KMS-11 (cell line): ENCODE results near the gene THRB.

ENCODE experiments used
- H2AFZ ChIP-seq: fragments of 200-600 bp; sonication (generic); 2 replicates; pipeline ENCODE4 v1.6.1; 2016; ENCODE audit warnings: antibody characterized with exemption, mixed run types, low read depth
- H3K27ac ChIP-seq: fragments of 200-600 bp; sonication (generic); 2 replicates; pipeline ENCODE4 v1.6.1; 2016; ENCODE audit warnings: mild to moderate bottlenecking, mixed run types
- H3K27me3 ChIP-seq: fragments of 200-600 bp; sonication (generic); 2 replicates; pipeline ENCODE4 v1.6.1; 2017; ENCODE audit warnings: mild to moderate bottlenecking, low read depth, mixed run types, moderate library complexity; ENCODE audit not compliant: insufficient read depth
- H3K36me3 ChIP-seq: fragments of 200-600 bp; sonication (generic); 2 replicates; pipeline ENCODE4 v1.6.1; 2017; ENCODE audit warnings: mild to moderate bottlenecking, mixed run types; ENCODE audit not compliant: insufficient read depth
- H3K4me1 ChIP-seq: fragments of 200-600 bp; sonication (generic); 2 replicates; pipeline ENCODE4 v1.6.1; 2016; ENCODE audit warnings: mild to moderate bottlenecking, low read depth, mixed run types; ENCODE audit not compliant: poor library complexity, severe bottlenecking
- H3K4me2 ChIP-seq: fragments of 200-600 bp; sonication (generic); 2 replicates; pipeline ENCODE4 v1.7.0; 2016; ENCODE audit warnings: mild to moderate bottlenecking, mixed run types
- H3K4me3 ChIP-seq: fragments of 200-600 bp; sonication (generic); IDR thresholded peaks from 2 replicates; pipeline ENCODE4 v1.6.1; 2017; ENCODE audit warnings: low read depth, low read length, mixed read lengths; ENCODE audit not compliant: insufficient read depth
- H3K79me2 ChIP-seq: fragments of 200-600 bp; sonication (generic); 2 replicates; pipeline ENCODE4 v1.6.1; 2016; ENCODE audit warnings: low read depth, mixed run types; ENCODE audit not compliant: insufficient read depth
- H3K9ac ChIP-seq: fragments of 200-600 bp; sonication (generic); 2 replicates; pipeline ENCODE4 v1.6.1; 2016; ENCODE audit warnings: mild to moderate bottlenecking, mixed run types
- H4K20me1 ChIP-seq: fragments of 200-600 bp; sonication (generic); 2 replicates; pipeline ENCODE4 v1.6.1; 2016; ENCODE audit warnings: mild to moderate bottlenecking, mixed run types; ENCODE audit not compliant: insufficient read depth
- CTCF ChIP-seq: fragments of 200-600 bp; sonication (generic); conservative IDR thresholded peaks from 2 replicates; pipeline ENCODE4 v1.6.1; 2017; ENCODE audit warnings: low read depth, mild to moderate bottlenecking, antibody characterized with exemption, low read length, moderate library complexity, mixed read lengths

Gene THRB

GRCh38 chr3:24139463-24140412 is 354.9 kb downstream of the THRB start:
- H3K4me2 ChIP-seq: no peak overlapping the region
- no peaks in the 10 kb centered on the region for H3K4me1 ChIP-seq
- no peaks in the 10 kb centered on the region for H3K36me3 ChIP-seq
- H3K79me2 ChIP-seq: no peaks in the 10 kb centered on the region
- H3K9ac ChIP-seq: no peak overlapping the region
- H3K27me3 ChIP-seq: no peaks in the 10 kb centered on the region
- no peak overlapping the region for H3K4me3 ChIP-seq
- no peak for TF ChIP-seq CTCF
- no peak overlapping the region for H3K27ac ChIP-seq
- H2AFZ ChIP-seq: no peak overlapping the region
- no peaks in the 10 kb centered on the region for H4K20me1 ChIP-seq

GRCh38 chr3:24138876-24139256 is 355.8 kb downstream of the THRB start:
- Histone ChIP-seq H3K4me3 (no peak overlapping the region), H3K4me1 (no peaks in the 10 kb centered on the region), H3K27me3 (no peaks in the 10 kb centered on the region), H2AFZ (no peak overlapping the region), H3K79me2 (no peaks in the 10 kb centered on the region), H3K4me2 (no peak overlapping the region), H4K20me1 (no peaks in the 10 kb centered on the region), H3K27ac (no peak overlapping the region), H3K36me3 (no peaks in the 10 kb centered on the region), H3K9ac (no peak overlapping the region)
- no peak for TF ChIP-seq CTCF

GRCh38 chr3:24137958-24138875 is 356.4 kb downstream of the THRB start:
- no peak overlapping the region for H3K4me2 ChIP-seq
- no peaks in the 10 kb centered on the region for H3K27me3 ChIP-seq
- H3K79me2 ChIP-seq: no peaks in the 10 kb centered on the region
- H3K4me1 ChIP-seq: no peaks in the 10 kb centered on the region
- H3K27ac ChIP-seq: no peak overlapping the region
- no peak overlapping the region for H3K9ac ChIP-seq
- H2AFZ ChIP-seq: no peak overlapping the region
- no peaks in the 10 kb centered on the region for H3K36me3 ChIP-seq
- no peak for TF ChIP-seq CTCF
- no peaks in the 10 kb centered on the region for H4K20me1 ChIP-seq
- H3K4me3 ChIP-seq: no peak overlapping the region

- Histone ChIP-seq H3K27me3 (no peaks in the 10 kb centered on the region), H4K20me1 (no peaks in the 10 kb centered on the region), H3K36me3 (no peaks in the 10 kb centered on the region), H3K79me2 (no peaks in the 10 kb centered on the region), H3K27ac (no peak overlapping the region), H3K4me2 (no peak overlapping the region), H3K4me1 (no peaks in the 10 kb centered on the region), H3K4me3 (no peak overlapping the region), H2AFZ (no peak overlapping the region), H3K9ac (no peak overlapping the region)
- TF ChIP-seq CTCF: no peak
Observed at GRCh38 chr3:24137334-24137733, 357.3 kb downstream of the THRB start.
